Astrocyte (in vitro differentiated cells and primary cell): ENCODE results near the gene CDC42BPG. TPM values are rescaled to one million over a fixed set of nuclear protein-coding genes. Genes with fewer than 3 reads are reported as not detected.

Source experiments
- DNase-seq: peaks from one replicate; pipeline ENCODE4 v3.0.0-alpha.2; 2010; ENCODE audit warnings: low read depth
- FAIRE-seq: peaks from 2 replicates; lab custom pipeline; 2011; peaks lifted over from hg19 to GRCh38; lab: Jason Lieb, UNC
- H2AFZ ChIP-seq: 2 replicates; pipeline ENCODE4 v1.6.0; 2012; ENCODE audit warnings: low read depth, low read length, inconsistent platforms
- H3K27ac ChIP-seq: 2 replicates; pipeline ENCODE4 v1.5.1; 2011; ENCODE audit warnings: low read depth, low read length, inconsistent platforms
- H3K27me3 ChIP-seq: 2 replicates; pipeline ENCODE4 v1.6.0; 2011; ENCODE audit warnings: low read length, inconsistent platforms; ENCODE audit not compliant: insufficient read depth
- H3K36me3 ChIP-seq: 2 replicates; pipeline ENCODE4 v1.5.1; 2011; ENCODE audit warnings: low read length, inconsistent platforms; ENCODE audit not compliant: insufficient read depth
- H3K4me1 ChIP-seq: 2 replicates; pipeline ENCODE4 v1.5.1; 2011; ENCODE audit warnings: low read length, inconsistent platforms; ENCODE audit not compliant: insufficient read depth
- H3K4me2 ChIP-seq: 2 replicates; pipeline ENCODE4 v1.6.0; 2012; ENCODE audit warnings: low read length, inconsistent platforms
- H3K4me3 ChIP-seq: 2 replicates; pipeline ENCODE4 v1.5.1; 2011; ENCODE audit warnings: low read depth, mild to moderate bottlenecking, low read length, inconsistent platforms; ENCODE audit not compliant: insufficient read depth
- H3K79me2 ChIP-seq: 2 replicates; pipeline ENCODE4 v1.6.0; 2012; ENCODE audit warnings: mild to moderate bottlenecking, low read length, inconsistent platforms; ENCODE audit not compliant: insufficient read depth
- H3K9ac ChIP-seq: 2 replicates; pipeline ENCODE4 v1.6.0; 2012; ENCODE audit warnings: mild to moderate bottlenecking, low read length, inconsistent platforms
- H3K9me3 ChIP-seq: 2 replicates; pipeline ENCODE4 v1.5.1; 2012; ENCODE audit warnings: low read depth, mild to moderate bottlenecking, low read length, inconsistent platforms; ENCODE audit not compliant: insufficient read depth
- H4K20me1 ChIP-seq: 2 replicates; pipeline ENCODE4 v1.6.0; 2012; ENCODE audit warnings: low read length, inconsistent platforms; ENCODE audit not compliant: insufficient read depth
- H3K27ac Mint-ChIP-seq: one replicate; pipeline ENCODE4 v1.8.0; 2021; ENCODE audit warnings: mild to moderate bottlenecking, mixed read lengths; ENCODE audit not compliant: unreplicated experiment
- H3K27me3 Mint-ChIP-seq: one replicate; pipeline ENCODE4 v1.8.0; 2021; ENCODE audit warnings: low read depth, mixed read lengths; ENCODE audit not compliant: unreplicated experiment
- H3K36me3 Mint-ChIP-seq: one replicate; pipeline ENCODE4 v1.8.0; 2021; ENCODE audit warnings: low read depth, mixed read lengths; ENCODE audit not compliant: unreplicated experiment
- H3K4me1 Mint-ChIP-seq: one replicate; pipeline ENCODE4 v1.8.0; 2021; ENCODE audit warnings: low read depth, mixed read lengths; ENCODE audit not compliant: unreplicated experiment
- H3K4me3 Mint-ChIP-seq: one replicate; pipeline ENCODE4 v1.8.0; 2021; ENCODE audit warnings: mild to moderate bottlenecking, moderate library complexity, mixed read lengths; ENCODE audit not compliant: unreplicated experiment
- H3K9me3 Mint-ChIP-seq: one replicate; pipeline ENCODE4 v1.8.0; 2021; ENCODE audit warnings: mild to moderate bottlenecking, mixed read lengths; ENCODE audit not compliant: unreplicated experiment
- EZH2 ChIP-seq: IDR thresholded peaks from 2 replicates; pipeline ENCODE4 v1.6.1; 2012; ENCODE audit warnings: mild to moderate bottlenecking, low read length, inconsistent platforms; ENCODE audit not compliant: insufficient read depth
- total RNA-seq: library from RNA; stranded (reverse); gene quantifications from 2 replicates; pipeline ENCODE4 v1.2.1, GENCODE V29; 2021
- TF ChIP-seq, protein P1 (sequence below): IDR thresholded peaks from 2 replicates; pipeline ENCODE4 v1.5.1; 2011; ENCODE audit warnings: low read depth, mild to moderate bottlenecking, inconsistent platforms, low read length, moderate library complexity; ENCODE audit not compliant: insufficient read depth

Gene CDC42BPG
- total RNA-seq, 1 donor from 2014 or later = 4.6 TPM

DNA sequence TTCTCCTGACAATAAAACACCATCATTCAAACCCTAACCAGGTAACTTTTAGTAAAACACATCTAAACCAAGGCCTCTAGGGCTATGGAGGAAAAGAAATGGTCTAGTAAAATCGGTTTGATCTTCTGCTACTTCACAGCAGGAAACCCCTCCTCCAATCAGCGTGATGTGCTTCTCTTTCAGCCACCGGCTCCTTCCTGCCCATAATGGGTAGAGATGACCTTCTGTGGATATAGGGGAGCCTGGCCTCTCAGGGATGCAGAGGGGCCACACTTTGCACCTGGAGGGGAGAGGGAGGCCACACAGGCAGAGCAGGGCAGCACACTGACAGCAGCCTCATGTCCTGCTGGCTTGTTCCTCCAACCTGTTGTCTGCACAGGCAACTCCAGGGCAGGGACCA is 27.0 kb upstream of the CDC42BPG start:
- no peak for FAIRE-seq
- Histone ChIP-seq H3K4me1 (peaks cover 63% of the 10 kb centered on the region), H3K9me3 (no peaks in the 10 kb centered on the region), H3K4me3 (no peak overlapping the region), H3K36me3 (peaks cover 15% of the 10 kb centered on the region), H3K27me3 (no peaks in the 10 kb centered on the region), H4K20me1 (peaks cover 85% of the 10 kb centered on the region), H3K4me2 (peak overlapping the region; percentile 79), H2AFZ (no peak overlapping the region), H3K9ac (peak overlapping the region; percentile 5), H3K79me2 (peaks cover 86% of the 10 kb centered on the region), H3K27ac (no peak overlapping the region)
- peaks cover 2% of the 10 kb centered on the region for H3K9me3 Mint-ChIP-seq
- H3K4me1 Mint-ChIP-seq = peaks cover 50% of the 10 kb centered on the region
- no peak overlapping the region for H3K27ac Mint-ChIP-seq
- H3K27me3 Mint-ChIP-seq = no peaks in the 10 kb centered on the region
- peaks cover 25% of the 10 kb centered on the region for H3K36me3 Mint-ChIP-seq
- TF ChIP-seq, protein P1, sequence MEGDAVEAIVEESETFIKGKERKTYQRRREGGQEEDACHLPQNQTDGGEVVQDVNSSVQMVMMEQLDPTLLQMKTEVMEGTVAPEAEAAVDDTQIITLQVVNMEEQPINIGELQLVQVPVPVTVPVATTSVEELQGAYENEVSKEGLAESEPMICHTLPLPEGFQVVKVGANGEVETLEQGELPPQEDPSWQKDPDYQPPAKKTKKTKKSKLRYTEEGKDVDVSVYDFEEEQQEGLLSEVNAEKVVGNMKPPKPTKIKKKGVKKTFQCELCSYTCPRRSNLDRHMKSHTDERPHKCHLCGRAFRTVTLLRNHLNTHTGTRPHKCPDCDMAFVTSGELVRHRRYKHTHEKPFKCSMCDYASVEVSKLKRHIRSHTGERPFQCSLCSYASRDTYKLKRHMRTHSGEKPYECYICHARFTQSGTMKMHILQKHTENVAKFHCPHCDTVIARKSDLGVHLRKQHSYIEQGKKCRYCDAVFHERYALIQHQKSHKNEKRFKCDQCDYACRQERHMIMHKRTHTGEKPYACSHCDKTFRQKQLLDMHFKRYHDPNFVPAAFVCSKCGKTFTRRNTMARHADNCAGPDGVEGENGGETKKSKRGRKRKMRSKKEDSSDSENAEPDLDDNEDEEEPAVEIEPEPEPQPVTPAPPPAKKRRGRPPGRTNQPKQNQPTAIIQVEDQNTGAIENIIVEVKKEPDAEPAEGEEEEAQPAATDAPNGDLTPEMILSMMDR = no peak
- TF ChIP-seq EZH2 = no peak
- DNase-seq = no peak
- peak overlapping the region; percentile 71 for H3K4me3 Mint-ChIP-seq

DNA sequence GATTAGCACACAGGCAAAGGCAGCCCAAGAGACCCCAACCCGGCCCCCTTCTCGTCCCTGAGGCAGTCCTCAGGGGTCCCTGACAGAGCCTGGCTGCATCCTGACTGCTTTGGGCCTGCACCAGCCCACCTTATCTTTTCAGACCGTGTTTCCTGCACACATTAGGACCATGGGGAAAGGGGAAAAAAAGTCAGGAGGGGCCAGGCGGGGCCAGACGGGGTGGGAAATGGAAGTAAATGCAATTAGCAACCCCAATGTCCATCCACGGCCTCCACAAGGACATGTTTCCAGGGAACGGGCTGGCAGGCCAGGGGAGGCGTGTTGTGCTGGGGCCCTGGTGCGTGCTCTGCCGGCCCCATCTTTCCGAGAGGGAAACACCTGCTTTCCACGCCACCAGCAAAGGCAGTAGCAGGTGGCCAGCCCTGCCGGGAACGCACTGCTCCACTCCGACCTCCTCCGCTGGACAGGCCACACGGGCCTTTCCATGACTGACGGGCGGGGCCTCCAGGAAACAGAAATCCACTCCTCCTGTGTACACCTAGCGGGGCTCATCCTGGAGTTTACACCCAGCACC is 26.5 kb upstream of the CDC42BPG start:
- DNase-seq (no peak), FAIRE-seq (no peak)
- Histone ChIP-seq H3K9me3 (no peaks in the 10 kb centered on the region), H2AFZ (no peak overlapping the region), H3K4me2 (peak overlapping the region; percentile 79), H3K27me3 (no peaks in the 10 kb centered on the region), H3K9ac (peak overlapping the region; percentile 65), H3K4me1 (peaks cover 62% of the 10 kb centered on the region), H3K4me3 (no peak overlapping the region), H3K79me2 (peaks cover 86% of the 10 kb centered on the region), H3K36me3 (peaks cover 15% of the 10 kb centered on the region), H4K20me1 (peaks cover 84% of the 10 kb centered on the region), H3K27ac (peak overlapping the region; percentile 87)
- H3K36me3 Mint-ChIP-seq = peaks cover 20% of the 10 kb centered on the region
- H3K4me3 Mint-ChIP-seq = peak overlapping the region; percentile 71
- H3K27ac Mint-ChIP-seq = peak overlapping the region; percentile 80
- TF ChIP-seq EZH2 = no peak
- TF ChIP-seq, protein P1 = no peak
- H3K27me3 Mint-ChIP-seq = no peaks in the 10 kb centered on the region
- H3K9me3 Mint-ChIP-seq = peaks cover 2% of the 10 kb centered on the region
- H3K4me1 Mint-ChIP-seq = peaks cover 53% of the 10 kb centered on the region
